Type B pancreatic cell (in vitro differentiated cells): ENCODE measurements around the gene BTRC. TPM values are rescaled to one million over a fixed set of nuclear protein-coding genes. Genes with fewer than 3 reads are reported as not detected.
"Not testable (repeated sequence)": the region's sequence is repeated elsewhere in the genome, so short reads cannot be mapped to it uniquely, and the experiment has no call there.

Experiments
- DNase-seq: peaks from one replicate; pipeline ENCODE4 v3.0.0; 2021; ENCODE audit warnings: mixed read lengths; ENCODE audit not compliant: unreplicated experiment; ENCODE audit errors: extremely low spot score
- H3K27ac Mint-ChIP-seq: 2 replicates; pipeline ENCODE4 v1.8.0; 2021; ENCODE audit warnings: mild to moderate bottlenecking, mixed read lengths
- H3K27me3 Mint-ChIP-seq: 2 replicates; pipeline ENCODE4 v1.8.0; 2021; ENCODE audit warnings: mixed read lengths
- H3K36me3 Mint-ChIP-seq: 2 replicates; pipeline ENCODE4 v1.8.0; 2021; ENCODE audit warnings: mixed read lengths
- H3K4me1 Mint-ChIP-seq: one replicate; pipeline ENCODE4 v1.8.0; 2021; ENCODE audit warnings: mixed read lengths; ENCODE audit not compliant: unreplicated experiment
- H3K4me3 Mint-ChIP-seq: 2 replicates; pipeline ENCODE4 v1.8.0; 2021; ENCODE audit warnings: mild to moderate bottlenecking, mixed read lengths
- H3K9me3 Mint-ChIP-seq: 2 replicates; pipeline ENCODE4 v1.8.0; 2021; ENCODE audit warnings: mixed read lengths
- CTCF ChIP-seq: fragments of 200-600 bp; sonication (generic); conservative IDR thresholded peaks from 2 replicates; pipeline ENCODE4 v1.5.0; 2021; ENCODE audit warnings: antibody characterized with exemption, mild to moderate bottlenecking
- total RNA-seq: library from RNA; stranded (reverse); gene quantifications from 2 replicates; pipeline ENCODE4 v1.2.1, GENCODE V29; 2021; ENCODE audit warnings: low replicate concordance

BTRC gene
- total RNA-seq, 1 donor from 2014 or later: 35.2 TPM

DNA sequence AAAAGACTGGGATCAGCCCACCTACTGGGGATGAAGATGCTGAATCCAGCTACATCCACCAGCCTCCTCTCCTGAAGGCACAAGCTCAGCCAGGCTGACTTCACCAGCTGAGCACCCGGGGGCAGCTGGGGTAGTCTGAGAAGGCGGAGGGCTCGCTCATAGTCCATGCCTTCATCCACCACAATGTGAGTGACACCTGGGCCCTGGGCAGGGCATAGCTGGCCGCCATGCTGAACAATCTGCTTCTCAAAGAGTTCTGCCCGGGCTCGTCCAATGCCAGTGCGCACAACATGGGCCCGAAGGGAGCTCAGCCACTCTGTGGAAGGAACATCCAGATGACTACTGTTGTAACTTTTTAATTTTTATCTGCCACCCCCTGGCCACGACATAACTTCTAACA lies 231.9 kb downstream of the BTRC start:
- no peak for TF ChIP-seq CTCF
- H3K36me3 Mint-ChIP-seq: peaks cover 7% of the 10 kb centered on the region
- DNase-seq: no peak
- no peak overlapping the region for H3K27ac Mint-ChIP-seq
- H3K4me3 Mint-ChIP-seq: peak overlapping the region; percentile 45
- no peaks in the 10 kb centered on the region for H3K27me3 Mint-ChIP-seq
- no peaks in the 10 kb centered on the region for H3K9me3 Mint-ChIP-seq
- H3K4me1 Mint-ChIP-seq: peaks cover 9% of the 10 kb centered on the region

GRCh38 chr10:101587725-101588653 lies 234.0 kb downstream of the BTRC start, which contains the start of the genes DPCD and POLL:
Gene DPCD, plus strand, starts transcription at chr10:101588321. Its CDS starts 16 bp downstream, at chr10:101588337.
Gene POLL, minus strand, starts transcription at chr10:101588257. Its CDS starts 897 bp downstream, at chr10:101587360.
- H3K9me3 Mint-ChIP-seq: no peaks in the 10 kb centered on the region
- peak within 1 kb of the TSS; percentile 95 for H3K4me3 Mint-ChIP-seq
- H3K4me1 Mint-ChIP-seq: peaks cover 11% of the 10 kb centered on the region
- no peak for TF ChIP-seq CTCF
- peak; percentile 92 for DNase-seq
- no peaks in the 10 kb centered on the region for H3K27me3 Mint-ChIP-seq
- peaks cover 7% of the 10 kb centered on the region for H3K36me3 Mint-ChIP-seq
- H3K27ac Mint-ChIP-seq: peak within 1 kb of the TSS; percentile 74

DNA sequence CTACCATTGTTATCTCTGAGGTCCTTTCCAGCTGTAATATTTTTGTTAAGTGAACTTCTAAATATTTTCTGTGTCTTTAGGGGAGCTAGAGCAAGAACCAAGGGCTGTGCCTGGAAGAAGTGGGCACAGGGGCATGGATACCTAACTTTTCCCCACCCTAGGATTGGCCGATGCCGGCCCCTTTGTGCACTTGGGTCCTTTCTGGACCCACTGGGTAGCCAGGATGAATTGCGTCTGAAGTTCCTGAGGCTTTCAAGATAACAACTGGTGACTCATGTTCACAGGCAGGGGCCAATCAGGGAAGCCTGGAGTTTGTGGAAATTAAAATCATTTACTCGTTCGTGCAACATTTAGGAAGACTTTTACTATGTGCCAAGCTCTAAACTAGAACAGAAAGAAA lies 234.9 kb downstream of the BTRC start:
- TF ChIP-seq CTCF: no peak
- Mint-ChIP-seq H3K27ac (peak overlapping the region; percentile 74), H3K27me3 (no peaks in the 10 kb centered on the region), H3K9me3 (no peaks in the 10 kb centered on the region), H3K4me3 (peak overlapping the region; percentile 95), H3K4me1 (peaks cover 11% of the 10 kb centered on the region), H3K36me3 (peaks cover 7% of the 10 kb centered on the region)
- no peak for DNase-seq

DNA sequence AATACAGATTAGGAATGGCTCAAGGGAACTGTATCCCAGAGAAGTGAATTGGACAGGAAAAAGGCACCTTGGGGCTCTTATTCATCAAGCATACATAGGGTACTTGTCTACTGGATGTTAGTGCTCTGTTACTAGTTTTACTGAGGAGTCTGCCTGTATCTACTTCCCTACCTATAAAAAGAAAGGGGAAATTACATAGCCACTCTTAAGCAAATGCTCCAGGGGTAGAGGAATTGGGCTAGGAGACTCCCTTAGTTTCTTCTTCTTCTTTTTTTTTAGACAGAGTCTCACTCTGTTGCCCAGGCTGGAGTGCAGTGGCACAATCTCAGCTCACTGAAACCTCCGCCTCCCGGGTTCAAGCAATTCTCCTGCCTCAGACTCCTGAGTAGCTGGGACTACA lies 239.4 kb downstream of the BTRC start:
- peaks cover 11% of the 10 kb centered on the region for H3K4me1 Mint-ChIP-seq
- not testable (repeated sequence) for H3K27me3 Mint-ChIP-seq, DNase-seq, H3K36me3 Mint-ChIP-seq, H3K9me3 Mint-ChIP-seq, H3K27ac Mint-ChIP-seq, H3K4me3 Mint-ChIP-seq

DNA sequence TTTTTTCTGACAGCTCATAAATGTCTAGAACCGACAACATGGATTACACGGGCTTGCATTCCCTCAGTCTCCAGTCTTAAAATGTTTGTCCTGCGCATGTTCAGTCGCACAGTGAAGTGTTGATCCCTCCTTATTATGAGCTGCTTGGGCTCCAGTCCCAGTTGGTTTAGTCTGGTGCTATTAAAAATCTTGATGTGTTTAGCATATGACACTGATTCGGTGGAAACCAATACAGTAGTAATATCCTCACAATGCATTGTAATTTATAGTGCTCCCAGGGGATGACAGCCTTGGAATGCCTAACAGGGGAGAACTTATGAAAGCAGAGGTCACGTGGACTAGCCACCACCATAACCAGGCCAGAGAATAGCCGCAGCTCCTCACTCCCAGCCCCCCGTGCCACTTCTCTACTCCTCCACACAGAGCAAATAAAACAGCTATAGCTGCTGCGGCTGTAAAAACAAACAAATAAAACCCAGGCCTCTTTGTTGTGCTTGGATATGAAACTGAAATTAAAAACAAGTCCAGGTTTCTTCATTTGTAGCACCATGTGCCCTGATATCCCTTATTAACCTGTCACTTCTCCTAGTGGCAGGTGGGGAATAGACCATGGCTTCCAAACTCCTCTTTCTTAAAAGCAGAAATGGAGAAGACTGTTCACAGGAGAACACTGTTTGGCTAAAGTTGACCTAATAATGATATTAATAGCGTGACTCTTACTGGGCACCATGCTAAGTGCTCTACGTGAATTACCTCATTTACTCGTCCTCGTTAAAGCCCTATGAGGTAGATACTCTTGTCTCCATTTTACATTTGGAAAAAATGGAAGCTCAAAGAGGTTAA lies 241.8 kb downstream of the BTRC start:
- DNase-seq: no peak
- Mint-ChIP-seq H3K4me1 (peaks cover 3% of the 10 kb centered on the region), H3K27me3 (no peaks in the 10 kb centered on the region), H3K4me3 (no peak overlapping the region), H3K36me3 (no peaks in the 10 kb centered on the region), H3K9me3 (no peaks in the 10 kb centered on the region), H3K27ac (no peak overlapping the region)
- no peak for TF ChIP-seq CTCF
